ENCODE measurements around the gene P2RY2.

Gene P2RY2

DNA sequence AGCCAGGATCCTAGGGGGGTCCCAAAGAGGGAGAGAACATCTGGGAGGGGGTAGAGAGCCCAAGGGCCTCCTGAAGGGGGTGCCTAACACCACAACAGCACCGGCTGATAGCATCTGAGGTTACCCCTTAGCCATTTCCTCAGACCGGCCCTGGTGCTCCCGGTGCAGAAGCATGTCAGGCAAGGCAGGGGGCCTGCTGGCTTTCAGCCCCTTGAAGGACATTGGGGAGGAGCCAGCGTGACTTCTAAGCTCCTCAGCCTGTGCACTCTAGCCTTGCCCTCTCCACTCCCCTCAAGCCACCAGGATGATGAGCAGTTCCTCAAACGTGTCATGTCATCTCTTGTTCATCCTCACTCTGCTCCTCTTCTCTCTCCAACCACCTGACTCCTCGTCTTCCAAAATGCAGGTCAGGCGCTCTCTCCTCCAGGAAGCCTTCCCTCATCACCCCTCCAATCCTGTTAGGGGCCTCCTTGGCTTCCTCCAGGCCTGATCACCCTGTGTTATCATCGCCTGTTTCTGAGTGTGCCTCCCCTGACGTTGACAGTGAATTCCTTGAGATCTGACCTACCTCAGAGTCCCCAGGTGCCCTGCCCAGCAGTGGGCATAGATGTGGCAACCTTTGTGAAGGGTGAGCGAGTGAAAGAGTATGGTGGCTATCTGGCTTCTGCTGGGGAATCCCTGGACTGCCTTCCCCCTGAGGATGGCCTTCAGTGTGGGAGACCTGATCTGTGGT, 6.1 kb downstream of the P2RY2 start:
- peaks cover 56% of the 10 kb centered on the region for H3K27me3 Mint-ChIP-seq (ENCODE audit: low read depth)
- H3K4me1 Mint-ChIP-seq, result peaks cover 7% of the 10 kb centered on the region
- TF ChIP-seq, protein P1, sequence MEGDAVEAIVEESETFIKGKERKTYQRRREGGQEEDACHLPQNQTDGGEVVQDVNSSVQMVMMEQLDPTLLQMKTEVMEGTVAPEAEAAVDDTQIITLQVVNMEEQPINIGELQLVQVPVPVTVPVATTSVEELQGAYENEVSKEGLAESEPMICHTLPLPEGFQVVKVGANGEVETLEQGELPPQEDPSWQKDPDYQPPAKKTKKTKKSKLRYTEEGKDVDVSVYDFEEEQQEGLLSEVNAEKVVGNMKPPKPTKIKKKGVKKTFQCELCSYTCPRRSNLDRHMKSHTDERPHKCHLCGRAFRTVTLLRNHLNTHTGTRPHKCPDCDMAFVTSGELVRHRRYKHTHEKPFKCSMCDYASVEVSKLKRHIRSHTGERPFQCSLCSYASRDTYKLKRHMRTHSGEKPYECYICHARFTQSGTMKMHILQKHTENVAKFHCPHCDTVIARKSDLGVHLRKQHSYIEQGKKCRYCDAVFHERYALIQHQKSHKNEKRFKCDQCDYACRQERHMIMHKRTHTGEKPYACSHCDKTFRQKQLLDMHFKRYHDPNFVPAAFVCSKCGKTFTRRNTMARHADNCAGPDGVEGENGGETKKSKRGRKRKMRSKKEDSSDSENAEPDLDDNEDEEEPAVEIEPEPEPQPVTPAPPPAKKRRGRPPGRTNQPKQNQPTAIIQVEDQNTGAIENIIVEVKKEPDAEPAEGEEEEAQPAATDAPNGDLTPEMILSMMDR (IDR thresholded peaks at IDR 0.05; ENCODE audit: unreplicated experiment in 3 of 3), result no peak
- H3K9me3 Mint-ChIP-seq, result no peaks in the 10 kb centered on the region
- no peak overlapping the region for H3K27ac Mint-ChIP-seq
- no peaks in the 10 kb centered on the region for H3K36me3 Mint-ChIP-seq (ENCODE audit: low read depth)
- no peak overlapping the region for H3K4me3 Mint-ChIP-seq

GRCh38 chr11:73225001-73225686, 7.1 kb downstream of the P2RY2 start:
- H3K27me3 Mint-ChIP-seq (ENCODE audit: low read depth), result peaks cover 46% of the 10 kb centered on the region
- no peaks in the 10 kb centered on the region for H3K36me3 Mint-ChIP-seq (ENCODE audit: low read depth)
- H3K4me1 Mint-ChIP-seq, result peaks cover 11% of the 10 kb centered on the region
- peak overlapping the region in 1 of 3 experiments; percentile 3 for H3K27ac Mint-ChIP-seq
- H3K9me3 Mint-ChIP-seq, result no peaks in the 10 kb centered on the region
- H3K4me3 Mint-ChIP-seq, result no peak overlapping the region
- TF ChIP-seq, protein P1 (IDR thresholded peaks at IDR 0.05; ENCODE audit: unreplicated experiment in 3 of 3), result no peak

DNA sequence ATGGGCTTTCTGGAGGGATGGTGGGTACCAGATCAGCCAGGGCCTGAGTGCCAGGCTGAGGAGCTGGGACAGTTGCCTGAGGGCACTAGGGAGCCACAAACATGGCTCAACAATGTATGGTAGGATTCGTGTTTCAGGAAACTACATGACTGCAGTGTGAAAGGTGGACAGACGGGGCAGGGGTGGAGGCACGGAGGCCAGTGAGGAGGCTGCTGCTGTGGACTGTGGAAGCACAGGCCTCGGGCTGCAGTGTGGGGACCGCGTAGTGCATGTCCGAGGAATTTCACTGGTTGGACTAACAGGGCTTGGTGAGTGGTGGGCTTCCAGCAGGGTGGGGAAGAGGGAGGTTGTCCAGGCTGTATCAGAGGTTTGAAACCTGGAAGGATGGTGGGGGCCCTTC, 7.8 kb downstream of the P2RY2 start:
- Mint-ChIP-seq H3K4me3 (no peak overlapping the region), H3K27me3 (ENCODE audit: low read depth) (peaks cover 44% of the 10 kb centered on the region), H3K36me3 (ENCODE audit: low read depth) (no peaks in the 10 kb centered on the region), H3K27ac (no peak overlapping the region), H3K9me3 (no peaks in the 10 kb centered on the region), H3K4me1 (peaks cover 11% of the 10 kb centered on the region)
- TF ChIP-seq, protein P1 (IDR thresholded peaks at IDR 0.05; ENCODE audit: unreplicated experiment in 3 of 3), result no peak

DNA sequence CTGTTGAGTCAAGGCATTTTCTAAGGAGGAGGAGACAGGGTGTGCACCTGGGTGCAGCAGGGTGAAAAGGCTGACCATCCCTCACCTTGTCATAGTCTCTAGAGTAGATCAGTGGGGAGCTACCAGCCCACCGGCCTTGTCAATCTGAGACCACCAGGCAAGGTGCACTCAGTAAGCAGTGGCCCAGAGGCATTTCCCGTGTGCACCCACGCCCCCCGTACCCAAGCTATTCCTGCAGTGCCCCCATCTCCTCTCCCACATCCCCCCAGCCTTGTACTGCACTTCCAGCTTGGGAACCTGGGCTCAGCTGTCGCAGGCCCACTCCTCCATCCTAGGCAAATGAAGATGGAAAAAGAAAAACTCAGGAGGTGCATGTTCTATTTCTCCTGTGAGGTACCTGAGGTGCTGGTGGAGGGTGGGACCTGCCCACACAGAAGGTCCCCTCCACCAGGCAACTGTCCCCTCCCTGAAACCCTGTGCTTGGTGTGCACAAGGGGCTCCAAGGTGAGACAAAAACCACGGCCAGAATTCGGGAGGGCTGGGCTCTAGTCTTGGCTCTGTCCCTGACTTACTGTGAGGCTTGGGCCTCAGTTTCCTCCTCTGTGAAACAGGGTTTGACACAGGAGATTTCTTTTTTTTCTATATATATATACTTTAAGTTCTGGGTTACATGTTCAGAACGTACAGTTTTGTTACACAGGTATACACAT, 8.4 kb downstream of the P2RY2 start:
- Mint-ChIP-seq H3K36me3 (ENCODE audit: low read depth) (no peaks in the 10 kb centered on the region), H3K27ac (no peak overlapping the region), H3K4me3 (no peak overlapping the region), H3K4me1 (peaks cover 11% of the 10 kb centered on the region), H3K27me3 (ENCODE audit: low read depth) (peaks cover 41% of the 10 kb centered on the region), H3K9me3 (no peaks in the 10 kb centered on the region)
- TF ChIP-seq, protein P1 (IDR thresholded peaks at IDR 0.05; ENCODE audit: unreplicated experiment in 3 of 3), result no peak

DNA sequence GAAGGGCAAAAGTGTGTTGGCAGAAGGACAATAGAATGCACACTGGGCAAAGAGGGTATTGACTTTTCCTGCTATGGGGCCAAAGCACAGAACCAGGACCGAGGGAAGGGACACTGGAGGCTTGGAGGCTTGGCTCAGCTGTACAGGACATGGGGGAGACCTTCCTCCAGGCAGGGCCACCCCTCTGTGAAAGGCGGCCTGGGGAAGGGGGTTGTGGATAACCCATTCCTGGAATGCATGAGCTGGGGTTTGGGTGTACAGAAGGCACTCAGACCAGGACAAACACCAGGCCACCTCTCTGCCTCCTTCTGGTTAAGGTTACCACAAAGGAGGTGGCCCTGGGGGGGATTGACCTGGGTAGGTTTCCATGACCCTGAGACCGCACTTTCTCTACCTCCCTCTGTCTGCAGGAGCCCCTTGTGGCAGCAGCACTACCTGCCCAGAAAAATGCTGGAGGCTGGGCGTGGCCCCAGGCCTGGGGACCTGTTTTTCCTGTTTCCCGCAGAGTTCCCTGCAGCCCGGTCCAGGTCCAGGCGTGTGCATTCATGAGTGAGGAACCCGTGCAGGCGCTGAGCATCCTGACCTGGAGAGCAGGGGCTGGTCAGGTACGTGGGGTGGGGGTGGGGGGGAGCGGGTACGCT, 9.6 kb downstream of the P2RY2 start:
- Mint-ChIP-seq H3K27ac (peak overlapping the region in 1 of 3 experiments; percentile 60), H3K9me3 (no peaks in the 10 kb centered on the region)
- TF ChIP-seq, protein P1 (IDR thresholded peaks at IDR 0.05; ENCODE audit: unreplicated experiment in 3 of 3), result no peak

More for the DNA sequence above, 9.6 kb downstream of the P2RY2 start:
- Mint-ChIP-seq H3K36me3 (ENCODE audit: low read depth) (no peaks in the 10 kb centered on the region), H3K4me3 (no peak overlapping the region), H3K27me3 (ENCODE audit: low read depth) (peaks cover 37% of the 10 kb centered on the region), H3K4me1 (peaks cover 11% of the 10 kb centered on the region)

Measured in nephron (organoid).